Amygdala (tissue), 56 donors: ENCODE data around the gene ADAMTS6.

Experiments
- DNase-seq, 56 donors: peaks; one replicate each; lab custom pipeline; 2025; lab: John Stamatoyannopoulos, UW

Gene ADAMTS6

DNA sequence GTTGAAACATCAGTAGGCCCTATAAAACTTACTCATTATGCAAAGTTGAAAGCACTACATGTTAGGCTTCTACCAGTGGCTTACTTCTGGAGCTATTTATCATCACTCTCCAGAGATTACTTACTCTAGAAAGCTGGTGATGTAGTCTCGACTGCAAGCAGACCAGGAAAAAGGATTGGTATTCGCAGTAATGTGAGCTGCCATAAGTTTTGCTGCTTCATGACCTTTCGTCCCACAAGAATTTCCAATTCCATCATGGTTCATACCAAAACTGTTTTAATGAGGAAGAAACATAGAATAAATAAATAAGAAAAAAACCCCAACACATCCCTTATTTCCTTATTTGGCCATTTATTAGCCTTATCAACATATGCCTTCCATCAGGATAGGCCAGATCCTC, 181.9 kb downstream of the ADAMTS6 start:
- DNase-seq, result no peak

DNA sequence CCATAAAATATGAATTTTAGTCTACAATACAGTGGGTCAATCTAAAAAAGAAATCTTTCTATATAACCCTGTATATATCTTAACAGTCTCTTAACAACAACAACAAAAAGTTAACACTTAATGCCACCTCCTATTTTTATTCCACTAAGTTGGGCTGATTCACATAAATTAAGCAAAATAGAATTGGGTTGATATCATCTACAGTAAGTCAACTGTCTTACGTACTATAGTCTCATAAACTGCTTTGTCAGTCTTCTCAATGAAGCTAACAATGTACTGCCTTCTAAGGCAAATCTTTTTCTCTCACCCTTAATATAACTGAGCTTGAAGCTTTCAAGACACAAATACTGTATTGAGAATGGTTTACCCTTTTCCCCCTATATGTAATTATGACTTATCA, 185.7 kb downstream of the ADAMTS6 start:
- no peak for DNase-seq

DNA sequence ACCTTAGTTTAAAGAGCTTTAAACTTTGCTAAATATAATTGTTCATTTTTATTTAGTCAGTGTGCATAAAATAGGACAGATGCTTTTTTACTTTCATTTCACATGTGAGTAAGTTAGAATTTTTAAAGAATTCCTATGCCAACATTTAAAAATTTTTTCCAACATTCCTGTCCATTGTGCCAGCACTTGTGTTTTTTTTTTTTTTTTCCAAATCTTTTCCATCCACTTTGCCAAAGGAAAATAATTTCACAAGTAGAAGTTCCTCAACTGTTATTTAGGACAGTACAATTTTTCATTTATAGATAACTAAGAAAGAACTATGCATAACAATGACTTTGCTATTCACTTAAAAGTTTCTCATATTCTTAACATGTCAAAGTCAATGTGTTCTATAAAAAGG, 189.5 kb downstream of the ADAMTS6 start:
- DNase-seq, result no peak

DNA sequence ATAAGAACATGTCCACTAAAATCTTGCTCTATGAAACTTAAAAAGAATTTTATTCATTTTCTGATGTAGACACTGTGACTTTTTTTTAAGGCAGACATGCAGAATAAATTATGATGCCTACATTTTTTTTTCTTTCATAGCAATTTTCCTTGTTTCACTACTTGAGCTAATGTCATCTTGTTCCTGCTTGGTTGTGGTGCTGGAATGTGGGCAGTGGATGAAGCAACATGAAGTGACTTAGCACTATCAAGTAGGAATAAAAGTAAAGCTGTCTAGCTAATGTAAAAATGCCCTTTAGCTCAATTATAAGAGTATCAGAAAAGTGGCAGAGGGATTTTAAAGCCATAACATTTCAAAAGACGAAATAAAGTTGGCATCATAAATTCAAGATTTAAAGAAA, 191.0 kb downstream of the ADAMTS6 start:
- no peak for DNase-seq

DNA sequence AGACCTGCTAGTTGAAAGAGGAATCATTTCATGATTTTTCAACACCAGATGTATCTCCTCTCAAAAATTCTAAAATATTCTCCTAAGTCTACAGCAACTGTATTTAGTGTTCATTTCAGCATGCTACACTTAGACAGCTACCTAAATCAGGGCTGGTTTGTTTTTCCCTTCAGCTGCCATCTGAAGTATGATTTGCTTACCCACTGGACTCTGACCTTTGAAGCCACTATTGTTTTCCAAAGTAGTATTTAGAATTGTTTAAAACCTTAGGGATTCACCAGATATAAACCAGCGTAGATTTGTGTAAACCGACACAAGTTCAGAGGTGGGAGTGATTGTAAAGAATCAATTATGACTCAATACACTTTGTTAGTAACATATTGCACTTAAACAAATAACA, 193.1 kb downstream of the ADAMTS6 start:
- DNase-seq, result no peak

DNA sequence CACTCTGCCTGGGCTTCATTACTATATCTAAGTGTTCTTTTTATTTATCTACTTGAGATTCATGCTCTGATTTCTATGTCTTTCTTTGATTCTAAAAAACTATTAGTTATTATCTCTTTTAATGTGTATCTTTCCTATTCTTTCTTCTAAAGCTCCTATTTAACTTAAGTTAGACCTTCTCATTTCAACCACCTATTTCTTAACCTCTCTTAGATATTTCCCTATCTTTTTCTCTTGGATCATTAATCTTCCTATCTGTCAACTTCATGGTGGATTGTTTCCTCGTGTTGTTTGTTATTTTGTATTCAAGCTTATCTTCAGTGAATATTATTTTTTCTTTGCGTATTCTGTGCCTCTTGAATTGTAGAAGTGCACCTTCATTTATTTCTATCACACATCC, 202.1 kb downstream of the ADAMTS6 start:
- DNase-seq, result no peak

DNA sequence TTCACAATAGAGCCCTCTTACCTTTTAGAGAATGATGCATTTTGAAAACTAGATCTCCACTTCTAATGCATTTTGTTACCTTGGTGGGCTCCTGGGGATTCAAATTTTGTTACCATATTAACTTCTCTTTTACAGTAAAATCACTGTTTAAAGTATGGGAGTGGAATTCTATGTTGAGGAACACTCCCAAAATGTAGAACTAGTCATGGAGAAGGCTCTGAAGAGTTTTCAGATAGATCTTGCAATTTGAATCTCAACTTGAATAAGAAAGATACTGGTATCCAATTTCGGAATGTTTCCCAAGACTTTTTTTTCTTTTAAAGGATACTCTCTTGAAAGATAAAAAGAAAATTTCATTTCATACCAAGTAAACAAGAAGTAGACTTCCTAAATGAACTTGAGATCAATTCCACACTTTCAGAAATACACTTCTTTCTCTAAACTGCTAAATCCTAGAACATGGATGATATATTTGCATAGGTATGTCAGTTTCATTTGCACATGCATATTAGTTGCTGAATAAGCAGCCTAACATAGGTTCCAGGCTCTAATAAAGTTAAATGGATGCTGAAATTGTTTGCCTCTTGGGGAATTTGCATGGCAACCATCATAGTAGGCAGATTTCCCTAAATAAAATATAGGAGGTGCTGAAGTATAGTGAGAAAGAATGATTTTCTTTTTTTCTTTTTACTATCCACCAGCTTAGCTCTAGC, 205.4 kb downstream of the ADAMTS6 start:
- DNase-seq, result no peak

DNA sequence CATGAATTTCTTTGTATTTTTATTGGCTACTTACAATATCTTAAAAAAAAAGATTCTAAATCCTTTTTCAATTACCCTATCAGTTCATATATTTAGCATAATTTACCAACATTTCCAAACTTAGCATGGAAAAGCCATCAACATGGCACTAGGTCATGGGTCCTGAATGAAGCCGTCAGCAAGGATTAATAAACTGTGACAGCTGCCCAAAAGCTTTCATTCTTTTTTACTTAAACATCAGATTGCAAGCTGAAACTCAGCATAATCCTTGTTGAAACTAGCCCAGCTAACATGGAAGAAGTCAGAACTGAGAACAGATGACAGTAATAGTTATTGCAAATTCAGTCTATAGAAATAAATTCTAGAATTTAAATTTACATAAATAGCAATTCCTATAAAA, 209.8 kb downstream of the ADAMTS6 start:
- no peak for DNase-seq

DNA sequence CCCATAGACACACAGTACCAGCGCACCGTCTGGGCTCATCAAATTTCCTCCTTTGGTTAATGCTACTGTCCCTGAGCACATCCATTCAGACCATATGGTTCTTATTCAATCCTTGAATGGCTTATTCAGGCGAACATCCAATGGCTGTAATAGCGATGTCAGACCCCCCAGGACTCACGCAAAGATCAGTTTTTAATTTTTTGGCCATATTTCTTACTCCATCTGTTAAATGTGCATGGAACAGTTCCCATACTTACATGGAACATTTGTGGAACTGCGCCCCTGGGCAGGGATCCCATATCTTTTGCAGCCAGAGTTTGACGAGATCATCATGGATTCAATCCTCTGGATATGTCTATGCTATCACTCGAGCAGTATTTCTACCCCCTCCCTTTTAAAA, 213.2 kb downstream of the ADAMTS6 start:
- no peak for DNase-seq

DNA sequence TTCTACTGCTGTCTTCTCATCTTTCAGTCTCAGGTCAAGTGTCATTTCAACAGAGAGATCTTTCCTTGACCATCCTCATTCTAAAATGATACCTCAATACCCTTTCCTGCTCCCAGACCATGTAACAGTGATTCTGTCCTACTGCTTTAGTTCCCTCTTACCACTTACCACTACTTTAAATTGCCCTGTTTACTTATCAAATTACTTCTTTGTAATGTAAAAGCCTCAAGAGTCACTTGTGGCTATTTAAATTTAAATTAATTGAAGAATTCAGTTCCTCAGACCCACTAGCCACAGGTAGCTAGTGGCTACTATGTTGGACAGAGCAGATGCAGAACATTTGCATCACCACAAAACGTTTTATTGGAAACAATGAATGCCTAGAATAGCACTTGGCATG, 217.3 kb downstream of the ADAMTS6 start:
- no peak for DNase-seq

DNA sequence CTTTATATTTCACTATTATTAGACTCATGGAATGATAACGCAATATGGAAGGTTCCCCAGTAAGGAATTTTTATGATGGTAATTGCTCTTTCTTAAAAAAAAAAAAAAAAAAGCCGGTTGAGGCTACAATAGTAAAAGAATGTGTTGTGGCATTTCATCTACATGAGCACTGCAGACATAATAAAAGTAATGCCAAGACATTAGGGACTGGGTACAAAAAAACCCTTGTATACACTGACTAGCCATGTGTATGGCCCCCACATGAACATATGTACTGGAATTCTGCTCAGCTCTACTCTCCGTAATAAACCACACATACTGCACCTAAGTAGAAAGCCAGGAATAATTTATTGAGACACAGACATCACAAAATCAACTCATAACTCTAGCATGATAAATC, 218.4 kb downstream of the ADAMTS6 start:
- DNase-seq, result no peak

DNA sequence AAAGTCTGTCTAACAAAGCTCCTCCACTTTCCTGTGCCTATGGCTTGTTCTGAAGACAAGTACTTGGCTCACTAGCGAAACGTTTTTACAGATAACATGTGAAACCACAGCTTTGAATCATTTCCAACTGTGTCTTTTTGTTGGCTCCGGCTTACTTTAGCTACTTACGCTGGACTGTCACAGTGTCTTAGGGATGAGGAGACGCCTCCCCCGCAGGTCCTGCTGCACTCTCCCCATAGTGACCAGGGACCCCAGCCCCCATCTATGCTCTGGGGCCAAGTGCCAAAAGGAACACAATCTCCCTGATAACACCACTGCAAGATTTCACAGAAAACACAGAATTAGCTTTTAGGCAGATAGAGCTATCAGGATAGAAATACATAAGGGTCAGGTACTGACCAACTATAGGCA, 219.1 kb downstream of the ADAMTS6 start:
- DNase-seq, result no peak

DNA sequence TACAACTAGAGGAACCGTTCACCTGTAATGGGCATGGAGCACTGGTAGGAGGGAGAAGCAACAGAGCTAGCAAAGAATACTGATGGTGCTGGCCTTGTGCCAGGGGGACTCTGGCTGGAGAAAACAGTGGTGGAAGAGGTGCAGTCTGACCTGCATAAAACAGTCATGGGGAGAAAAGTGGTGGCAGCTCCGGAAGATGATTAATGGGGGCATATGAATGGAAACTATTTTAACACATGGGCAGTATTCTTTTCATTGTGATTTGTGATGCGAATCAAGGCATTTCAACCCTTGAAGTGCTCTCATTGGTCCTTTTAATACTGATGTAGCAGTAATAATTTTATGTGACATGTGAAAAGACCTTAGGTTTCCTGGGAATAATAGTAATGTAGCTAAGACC, 219.6 kb downstream of the ADAMTS6 start:
- DNase-seq, result peak in 2 of 56 donors; percentile 4 to 23

DNA sequence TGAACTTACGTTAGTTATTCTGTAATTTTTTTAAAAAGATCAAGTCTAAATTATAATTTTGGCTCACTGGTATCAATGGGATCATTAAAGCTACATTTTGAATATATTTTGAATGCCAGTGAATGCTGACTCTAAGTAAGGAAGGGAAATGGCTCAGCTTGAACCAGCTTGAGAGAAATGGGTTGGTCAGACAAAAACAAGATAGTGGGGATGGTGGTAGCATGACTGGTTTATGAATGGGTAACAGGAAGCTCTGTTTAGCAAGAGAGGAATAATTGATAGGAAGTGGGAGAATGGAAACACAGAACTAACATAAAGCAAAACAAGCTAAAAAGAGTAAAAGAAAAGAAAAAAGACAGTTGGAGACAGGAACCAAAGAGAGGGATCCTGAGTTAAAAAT, 220.2 kb downstream of the ADAMTS6 start:
- DNase-seq, result no peak

DNA sequence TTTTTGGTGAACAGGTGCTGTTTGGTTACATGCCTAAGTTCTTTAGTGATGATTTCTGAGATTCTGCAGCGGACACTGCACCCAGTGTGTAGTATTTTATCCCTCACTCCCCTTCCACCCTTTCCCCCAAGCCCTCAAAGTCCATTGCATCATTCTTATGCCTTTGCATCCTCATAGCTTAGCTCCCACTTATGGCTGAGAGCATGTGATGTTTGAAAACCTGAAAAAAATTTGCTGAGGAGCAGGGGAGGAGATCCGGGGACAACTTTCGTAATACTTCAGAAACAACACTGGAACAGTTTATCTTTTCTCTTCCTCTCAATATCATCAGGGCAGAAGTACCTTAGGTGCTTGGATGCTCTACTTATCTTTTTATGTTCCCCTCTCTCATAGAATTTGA, 226.4 kb downstream of the ADAMTS6 start:
- DNase-seq, result no peak

DNA sequence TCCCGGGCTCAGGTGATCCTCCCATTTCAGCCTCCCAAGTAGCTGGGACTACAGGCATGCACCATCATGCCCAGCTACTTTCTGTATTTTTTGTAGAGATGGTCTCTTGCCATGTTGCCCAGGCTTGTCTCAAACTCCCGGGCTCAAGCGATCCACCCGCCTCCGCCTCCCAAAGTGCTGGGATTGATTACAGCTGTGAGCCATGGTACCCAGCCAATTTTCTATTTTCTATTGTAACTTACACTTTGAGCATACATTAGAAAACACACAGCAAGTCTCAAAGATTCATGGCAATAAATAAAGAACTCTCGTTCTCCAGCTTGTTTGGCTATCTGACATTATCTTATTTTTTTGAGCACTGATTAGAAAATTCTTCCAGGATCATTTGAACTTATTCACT, 228.7 kb downstream of the ADAMTS6 start:
- DNase-seq, result no peak

DNA sequence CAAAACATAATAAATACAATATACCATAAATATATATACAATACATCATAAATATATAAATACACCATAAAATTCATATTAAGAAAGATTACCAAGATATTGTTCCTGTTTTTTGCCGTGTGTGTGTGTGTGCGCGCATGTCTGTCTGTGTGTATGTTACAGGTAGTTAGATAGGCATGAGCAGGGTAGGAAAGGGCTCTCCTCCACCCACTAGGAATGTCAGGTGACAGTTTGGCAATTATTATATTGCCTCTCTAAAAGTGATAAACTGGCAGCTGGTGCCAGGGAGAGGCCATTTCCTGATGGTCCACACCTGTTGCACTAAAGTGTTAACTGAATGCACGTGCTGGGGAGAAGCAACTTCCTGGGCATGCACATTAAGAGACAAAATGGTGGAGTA, 232.8 kb downstream of the ADAMTS6 start:
- no peak for DNase-seq

DNA sequence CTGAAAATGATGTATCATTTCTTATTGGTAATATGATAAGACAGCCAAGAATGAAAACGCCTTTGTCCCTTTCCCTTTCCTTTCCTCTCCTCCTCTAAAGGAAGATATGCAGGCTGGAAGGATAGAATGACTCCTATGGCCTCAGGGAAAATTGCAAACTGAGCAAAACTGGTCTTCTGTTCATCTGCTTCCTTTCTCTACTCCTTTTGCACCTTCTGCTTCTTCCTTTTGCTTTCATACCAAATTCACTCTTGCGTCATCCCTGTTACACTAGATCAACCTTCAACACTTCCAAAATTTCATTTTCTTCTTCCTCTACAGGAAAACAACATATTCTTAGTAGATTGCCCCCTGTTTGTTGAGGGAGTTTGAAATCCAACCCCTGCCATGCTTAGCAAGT, 234.1 kb downstream of the ADAMTS6 start:
- no peak for DNase-seq

DNA sequence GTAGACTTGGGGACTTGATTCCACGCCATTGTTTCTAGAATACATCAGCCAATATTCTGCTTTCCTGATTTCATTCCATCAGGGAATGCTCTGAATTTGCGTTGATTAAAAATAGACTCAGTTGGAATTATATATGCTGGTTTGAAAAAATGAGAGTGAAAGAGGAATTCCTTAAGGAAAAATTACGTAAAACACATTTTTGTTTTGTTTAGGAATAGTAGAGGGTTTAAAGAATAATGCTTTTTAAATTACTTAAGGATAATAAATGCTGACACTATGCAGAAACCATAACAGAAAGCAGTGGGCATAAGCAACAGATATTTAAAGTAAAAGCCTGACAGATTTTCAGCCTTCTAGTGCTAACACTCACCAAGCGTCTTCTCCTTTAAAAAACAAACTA, 235.0 kb downstream of the ADAMTS6 start:
- DNase-seq, result no peak

DNA sequence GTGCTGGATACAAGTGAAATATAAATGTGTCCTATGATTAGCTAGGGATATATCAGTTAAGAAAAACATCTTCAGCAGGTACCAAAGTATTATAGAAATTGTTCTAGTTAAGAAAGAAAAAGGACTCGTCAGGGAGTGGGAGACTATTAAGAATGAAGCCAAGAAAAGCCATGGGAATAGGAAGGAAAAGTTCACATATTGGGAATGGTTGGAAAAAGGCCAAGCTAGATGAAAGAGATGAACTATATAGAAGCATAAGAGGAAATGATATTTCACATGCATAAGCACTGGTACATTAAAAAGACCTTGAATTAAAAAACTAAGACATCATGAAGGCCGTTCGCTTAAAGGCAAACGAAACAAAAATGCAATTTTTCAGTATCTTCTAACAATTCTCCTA, 237.7 kb downstream of the ADAMTS6 start:
- DNase-seq, result no peak

DNA sequence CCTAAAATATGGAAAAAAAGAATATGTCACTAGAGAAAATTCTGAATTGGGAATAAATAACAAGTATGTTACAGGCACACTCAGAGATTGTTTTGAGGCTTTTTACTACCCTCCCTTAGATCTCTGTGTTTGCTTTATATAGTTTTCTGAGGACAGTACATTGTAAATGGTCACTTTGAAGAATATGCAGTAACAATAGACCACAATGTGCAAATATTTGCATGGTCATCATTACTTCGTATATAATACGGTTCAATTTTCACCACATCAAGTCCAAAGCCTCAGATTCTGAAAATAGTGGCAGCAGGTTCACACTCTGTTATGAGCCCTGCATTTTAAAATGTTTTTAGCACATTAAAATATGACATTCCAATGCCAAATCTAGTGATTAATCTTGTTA, 238.6 kb downstream of the ADAMTS6 start:
- no peak for DNase-seq

DNA sequence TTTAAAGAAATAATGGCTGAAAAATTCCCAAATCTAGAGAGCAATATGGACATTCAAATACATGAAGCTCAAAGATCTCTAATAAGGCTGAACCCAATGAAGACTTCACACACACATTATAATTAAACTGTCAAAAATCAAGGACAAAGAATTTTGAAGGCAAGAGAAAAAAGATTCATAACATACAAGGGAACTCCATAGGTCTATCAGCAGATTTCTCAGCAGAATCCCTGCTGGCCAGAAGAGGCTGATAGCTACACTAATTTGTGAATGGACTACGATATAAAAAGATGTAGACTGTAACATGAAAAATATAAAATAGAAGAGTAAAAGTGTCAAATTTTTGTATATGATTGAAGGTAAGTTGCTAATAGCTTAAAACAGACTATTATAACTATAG, 251.9 kb downstream of the ADAMTS6 start:
- no peak for DNase-seq

DNA sequence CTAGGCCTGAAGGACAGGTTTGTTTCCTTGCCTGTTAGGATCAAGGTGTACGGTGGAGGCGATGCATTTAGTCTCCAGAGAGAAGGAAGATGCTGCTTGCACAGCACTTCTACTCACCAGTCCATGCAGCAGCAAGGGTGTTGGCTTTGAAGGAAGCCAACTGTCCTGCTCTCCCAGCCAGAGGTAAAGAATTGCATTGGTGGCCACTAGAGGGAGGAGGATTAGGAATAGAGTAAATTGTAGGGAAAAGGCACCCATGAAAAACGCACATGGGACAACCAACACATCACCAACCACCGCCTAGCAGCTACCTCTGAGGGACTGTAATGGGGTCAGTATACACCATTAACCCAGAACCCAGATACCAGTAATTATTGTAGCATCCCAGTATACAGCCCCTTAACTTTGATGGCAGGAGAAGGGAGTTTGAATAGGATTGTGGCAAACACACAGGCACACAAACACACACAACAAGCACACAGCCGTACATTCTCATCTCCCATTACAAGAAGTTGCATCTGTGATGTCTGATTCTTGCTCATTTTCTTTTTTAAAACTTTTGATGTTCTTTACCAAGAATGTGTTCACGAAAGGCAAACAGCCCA, 267.7 kb downstream of the ADAMTS6 start:
- DNase-seq, result no peak
